ENCODE measurements around the gene KCNJ1.

The KCNJ1 gene

DNA sequence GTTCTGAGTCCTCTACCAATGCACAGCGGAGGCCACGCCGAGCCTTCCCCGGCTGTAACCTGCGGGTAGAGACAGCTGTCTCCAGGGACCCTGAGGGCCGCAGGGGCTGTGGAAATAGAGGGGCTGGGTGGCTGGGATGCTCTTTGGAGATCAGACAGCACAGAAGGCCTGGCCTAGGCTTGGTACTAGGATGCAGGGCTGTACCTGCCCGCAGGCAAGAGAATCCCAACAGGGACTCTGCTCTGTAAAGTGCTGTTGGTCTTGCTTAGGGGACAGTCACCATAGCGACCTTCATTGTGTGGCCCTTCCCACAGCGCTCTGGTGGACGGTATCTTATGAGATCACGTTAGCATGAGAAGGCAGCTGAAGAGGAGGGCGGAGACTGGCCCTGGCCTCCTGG, 12.7 kb upstream of the KCNJ1 start:
- no peak for DNase-seq (ENCODE audit: low read depth)
- no peak overlapping the region for H3K4me3 ChIP-seq (ENCODE audit: low read length)
- TF ChIP-seq, protein P1, sequence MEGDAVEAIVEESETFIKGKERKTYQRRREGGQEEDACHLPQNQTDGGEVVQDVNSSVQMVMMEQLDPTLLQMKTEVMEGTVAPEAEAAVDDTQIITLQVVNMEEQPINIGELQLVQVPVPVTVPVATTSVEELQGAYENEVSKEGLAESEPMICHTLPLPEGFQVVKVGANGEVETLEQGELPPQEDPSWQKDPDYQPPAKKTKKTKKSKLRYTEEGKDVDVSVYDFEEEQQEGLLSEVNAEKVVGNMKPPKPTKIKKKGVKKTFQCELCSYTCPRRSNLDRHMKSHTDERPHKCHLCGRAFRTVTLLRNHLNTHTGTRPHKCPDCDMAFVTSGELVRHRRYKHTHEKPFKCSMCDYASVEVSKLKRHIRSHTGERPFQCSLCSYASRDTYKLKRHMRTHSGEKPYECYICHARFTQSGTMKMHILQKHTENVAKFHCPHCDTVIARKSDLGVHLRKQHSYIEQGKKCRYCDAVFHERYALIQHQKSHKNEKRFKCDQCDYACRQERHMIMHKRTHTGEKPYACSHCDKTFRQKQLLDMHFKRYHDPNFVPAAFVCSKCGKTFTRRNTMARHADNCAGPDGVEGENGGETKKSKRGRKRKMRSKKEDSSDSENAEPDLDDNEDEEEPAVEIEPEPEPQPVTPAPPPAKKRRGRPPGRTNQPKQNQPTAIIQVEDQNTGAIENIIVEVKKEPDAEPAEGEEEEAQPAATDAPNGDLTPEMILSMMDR (conservative IDR thresholded peaks at IDR 0.05; ENCODE audit: low read length): no peak

DNA sequence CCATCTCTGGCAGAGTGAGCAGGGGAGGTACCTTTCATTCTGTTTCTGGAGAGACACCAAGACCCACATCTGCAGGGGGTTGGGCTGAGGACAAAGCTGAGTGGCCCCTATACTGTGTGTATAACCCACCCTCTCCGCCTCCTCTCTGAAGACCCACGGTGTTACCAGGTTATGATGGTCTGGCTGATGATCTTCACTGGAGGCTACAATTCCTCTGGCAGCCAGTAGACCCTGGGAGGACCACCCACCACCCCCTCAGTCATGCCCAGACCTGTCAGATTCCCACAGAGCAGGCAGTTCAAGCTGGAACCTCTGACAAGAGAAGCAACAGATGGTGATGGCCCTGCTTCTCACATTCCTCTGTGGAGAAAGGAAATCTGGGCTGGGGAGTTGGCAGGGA, 11.4 kb upstream of the KCNJ1 start:
- H3K4me3 ChIP-seq (ENCODE audit: low read length): no peak overlapping the region
- TF ChIP-seq, protein P1 (conservative IDR thresholded peaks at IDR 0.05; ENCODE audit: low read length): no peak
- no peak for DNase-seq (ENCODE audit: low read depth)

DNA sequence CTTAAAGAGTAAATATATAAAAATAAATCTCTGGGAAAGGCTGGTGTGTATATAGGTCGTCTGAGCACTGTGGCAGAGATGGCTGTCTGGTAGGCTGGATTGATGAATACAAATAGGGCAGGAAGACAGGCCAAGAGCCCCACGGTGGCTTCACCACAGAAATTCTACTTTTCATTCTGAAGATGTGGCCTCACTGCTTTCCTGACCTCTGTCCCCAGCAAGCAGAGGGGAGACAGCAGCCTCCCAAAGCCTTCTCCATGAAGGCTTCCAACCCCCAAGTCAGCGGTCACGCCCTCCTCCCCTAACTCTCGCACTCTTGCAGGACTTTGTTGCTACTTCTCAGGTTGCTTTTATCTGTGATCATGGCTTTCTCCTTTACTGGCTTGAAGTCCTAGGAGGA, 10.6 kb upstream of the KCNJ1 start:
- no peak overlapping the region for H3K4me3 ChIP-seq (ENCODE audit: low read length)
- TF ChIP-seq, protein P1 (conservative IDR thresholded peaks at IDR 0.05; ENCODE audit: low read length): no peak
- no peak for DNase-seq (ENCODE audit: low read depth)

DNA sequence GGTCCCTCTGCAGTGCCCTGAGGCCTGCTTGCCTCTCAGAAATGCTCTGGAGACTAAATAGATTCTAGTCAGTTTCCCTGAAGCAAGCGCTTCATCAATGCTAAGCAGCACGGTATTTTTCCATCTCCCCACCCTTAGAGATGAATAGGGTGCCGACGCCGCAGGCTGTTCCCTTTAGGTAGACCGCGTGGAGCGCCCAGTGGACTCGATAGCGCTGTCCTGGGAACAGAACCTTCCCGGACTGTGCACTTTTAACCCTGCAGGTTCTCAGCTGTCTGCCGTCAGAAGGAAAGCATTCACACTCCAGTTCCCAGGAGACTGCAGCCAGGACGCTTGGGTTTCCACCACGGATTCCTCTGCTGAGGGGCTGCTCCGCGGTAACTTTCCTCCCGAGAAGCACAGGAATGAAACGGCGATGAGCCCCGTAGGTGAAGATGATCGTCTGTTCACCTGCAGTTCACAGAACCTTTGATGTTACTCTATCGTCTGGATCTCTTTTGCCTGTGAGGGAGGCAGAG, 9.1 kb upstream of the KCNJ1 start:
- H3K4me3 ChIP-seq (ENCODE audit: low read length): no peak overlapping the region
- no peak for DNase-seq (ENCODE audit: low read depth)
- TF ChIP-seq, protein P1 (conservative IDR thresholded peaks at IDR 0.05; ENCODE audit: low read length): no peak

DNA sequence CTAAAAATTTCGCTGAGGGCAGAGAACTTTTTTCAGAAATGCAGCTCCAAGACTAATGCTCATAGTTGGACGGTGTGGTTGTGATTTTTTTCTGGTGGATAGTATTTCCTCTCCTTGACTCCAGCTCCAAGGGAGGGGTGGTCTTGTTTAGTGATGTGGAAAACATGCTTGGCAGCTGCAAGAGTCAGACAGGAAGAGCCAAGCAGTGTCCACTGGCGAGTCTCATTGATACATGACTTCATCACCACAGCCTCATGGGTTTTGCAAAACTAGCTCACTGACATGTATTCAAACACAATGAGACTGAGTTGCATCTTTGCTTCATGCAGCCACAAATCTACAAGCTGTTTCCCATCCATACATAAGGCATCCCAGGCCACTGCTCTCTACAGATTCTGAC, 7.3 kb upstream of the KCNJ1 start:
- peak; percentile 22 for DNase-seq (ENCODE audit: low read depth)
- TF ChIP-seq, protein P1 (conservative IDR thresholded peaks at IDR 0.05; ENCODE audit: low read length): no peak
- H3K4me3 ChIP-seq (ENCODE audit: low read length): no peak overlapping the region

DNA sequence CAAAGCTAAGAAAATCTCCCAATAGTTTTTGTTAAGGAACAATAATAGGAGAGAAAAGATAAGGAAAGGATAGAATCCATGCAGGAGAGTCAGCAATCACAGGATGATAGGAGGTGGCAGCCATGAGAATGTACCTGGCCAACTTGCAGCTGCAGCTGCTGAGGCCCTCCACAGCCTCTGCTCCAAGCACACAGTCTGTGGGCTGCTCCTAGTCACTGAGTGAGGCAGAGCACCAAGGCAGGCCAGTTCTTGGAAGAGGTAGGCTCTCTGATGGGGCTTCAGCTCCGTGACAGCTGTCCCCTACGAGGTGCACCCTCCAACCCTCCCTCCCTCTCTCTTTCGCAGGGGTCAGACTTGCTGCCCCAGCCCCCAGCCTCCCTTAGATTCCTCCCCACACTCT, 5.5 kb upstream of the KCNJ1 start:
- DNase-seq (ENCODE audit: low read depth): no peak

DNA sequence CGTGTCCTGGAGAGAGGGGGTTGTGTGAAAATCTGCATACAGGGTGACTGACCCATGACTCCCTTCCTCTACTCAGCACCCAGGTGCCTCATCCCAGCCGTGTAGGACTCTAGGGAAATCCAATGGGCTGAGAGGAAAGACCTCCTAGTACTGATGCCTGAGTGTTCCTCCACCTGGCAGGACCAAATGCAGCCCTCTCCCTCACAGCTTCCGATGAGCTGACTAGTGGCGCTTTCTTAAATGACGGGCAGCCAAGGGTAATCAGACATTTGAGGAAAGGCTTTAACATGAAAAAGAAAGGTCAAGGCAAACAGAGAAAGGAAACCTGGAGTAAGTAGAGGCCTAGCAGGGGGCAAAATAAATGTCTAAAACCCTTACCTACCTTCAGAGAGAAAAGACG, 5.0 kb upstream of the KCNJ1 start:
- TF ChIP-seq, protein P1 (conservative IDR thresholded peaks at IDR 0.05; ENCODE audit: low read length): no peak
- no peak for DNase-seq (ENCODE audit: low read depth)
- H3K4me3 ChIP-seq (ENCODE audit: low read length): no peak overlapping the region

More for the DNA sequence above, 5.5 kb upstream of the KCNJ1 start:
- no peak overlapping the region for H3K4me3 ChIP-seq (ENCODE audit: low read length)
- TF ChIP-seq, protein P1 (conservative IDR thresholded peaks at IDR 0.05; ENCODE audit: low read length): no peak

All from AG10803 (cell line).